WERI-Rb-1 (cell line): ENCODE data around the gene REXO5.

Experiments
- DNase-seq: peaks from one replicate; pipeline ENCODE4 v3.0.0-alpha.2; 2020
- H3K27ac ChIP-seq: fragments of 250-450 bp; sonication (Bioruptor Pico); 2 replicates; pipeline ENCODE4 v1.5.1; 2020; ENCODE audit warnings: mild to moderate bottlenecking, moderate library complexity
- H3K27me3 ChIP-seq: fragments of 250-450 bp; sonication (Bioruptor Pico); 2 replicates; pipeline ENCODE4 v1.5.1; 2021; ENCODE audit warnings: mild to moderate bottlenecking, low read depth, moderate library complexity; ENCODE audit not compliant: insufficient read depth, severe bottlenecking
- H3K36me3 ChIP-seq: fragments of 250-450 bp; sonication (Bioruptor Pico); 2 replicates; pipeline ENCODE4 v1.5.1; 2020; ENCODE audit warnings: mild to moderate bottlenecking, moderate library complexity
- H3K4me3 ChIP-seq: 2 replicates; pipeline ENCODE4 v1.5.1; 2011; ENCODE audit warnings: low read depth, mild to moderate bottlenecking, control low read depth, low read length
- H3K9me3 ChIP-seq: fragments of 250-450 bp; sonication (Bioruptor Pico); 2 replicates; pipeline ENCODE4 v1.5.1; 2021; ENCODE audit warnings: mild to moderate bottlenecking, moderate library complexity; ENCODE audit not compliant: severe bottlenecking
- TF ChIP-seq, protein P1 (sequence below): IDR thresholded peaks from 2 replicates; pipeline ENCODE4 v1.5.1; 2011; ENCODE audit warnings: low read depth, mild to moderate bottlenecking, control low read depth, inconsistent platforms, low read length

REXO5 gene

DNA sequence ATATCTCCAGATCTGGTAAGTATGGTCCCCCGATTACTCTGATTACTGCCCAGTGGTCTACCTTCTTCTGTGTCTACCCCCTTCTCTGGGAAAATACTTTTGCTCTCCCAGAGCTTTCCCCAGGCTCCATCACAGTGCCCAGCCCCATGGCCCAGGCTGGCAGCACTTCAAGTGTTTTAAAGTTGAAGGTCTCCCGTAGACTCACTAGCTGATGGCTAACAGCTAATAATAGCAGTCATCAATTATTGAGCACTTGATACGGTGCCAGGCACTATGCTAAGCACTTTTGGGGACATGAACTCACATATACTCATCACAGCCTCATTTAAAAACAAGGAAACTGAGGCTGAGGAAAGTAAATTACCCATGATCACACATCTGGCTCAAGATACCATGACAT is 60.5 kb downstream of the REXO5 start:
- peak overlapping the region; percentile 98 for H3K27ac ChIP-seq
- peaks cover 44% of the 10 kb centered on the region for H3K36me3 ChIP-seq
- H3K27me3 ChIP-seq, result no peaks in the 10 kb centered on the region
- peak overlapping the region; percentile 27 for H3K4me3 ChIP-seq
- H3K9me3 ChIP-seq, result peaks cover 7% of the 10 kb centered on the region
- DNase-seq, result no peak
- TF ChIP-seq, protein P1, sequence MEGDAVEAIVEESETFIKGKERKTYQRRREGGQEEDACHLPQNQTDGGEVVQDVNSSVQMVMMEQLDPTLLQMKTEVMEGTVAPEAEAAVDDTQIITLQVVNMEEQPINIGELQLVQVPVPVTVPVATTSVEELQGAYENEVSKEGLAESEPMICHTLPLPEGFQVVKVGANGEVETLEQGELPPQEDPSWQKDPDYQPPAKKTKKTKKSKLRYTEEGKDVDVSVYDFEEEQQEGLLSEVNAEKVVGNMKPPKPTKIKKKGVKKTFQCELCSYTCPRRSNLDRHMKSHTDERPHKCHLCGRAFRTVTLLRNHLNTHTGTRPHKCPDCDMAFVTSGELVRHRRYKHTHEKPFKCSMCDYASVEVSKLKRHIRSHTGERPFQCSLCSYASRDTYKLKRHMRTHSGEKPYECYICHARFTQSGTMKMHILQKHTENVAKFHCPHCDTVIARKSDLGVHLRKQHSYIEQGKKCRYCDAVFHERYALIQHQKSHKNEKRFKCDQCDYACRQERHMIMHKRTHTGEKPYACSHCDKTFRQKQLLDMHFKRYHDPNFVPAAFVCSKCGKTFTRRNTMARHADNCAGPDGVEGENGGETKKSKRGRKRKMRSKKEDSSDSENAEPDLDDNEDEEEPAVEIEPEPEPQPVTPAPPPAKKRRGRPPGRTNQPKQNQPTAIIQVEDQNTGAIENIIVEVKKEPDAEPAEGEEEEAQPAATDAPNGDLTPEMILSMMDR, result no peak

DNA sequence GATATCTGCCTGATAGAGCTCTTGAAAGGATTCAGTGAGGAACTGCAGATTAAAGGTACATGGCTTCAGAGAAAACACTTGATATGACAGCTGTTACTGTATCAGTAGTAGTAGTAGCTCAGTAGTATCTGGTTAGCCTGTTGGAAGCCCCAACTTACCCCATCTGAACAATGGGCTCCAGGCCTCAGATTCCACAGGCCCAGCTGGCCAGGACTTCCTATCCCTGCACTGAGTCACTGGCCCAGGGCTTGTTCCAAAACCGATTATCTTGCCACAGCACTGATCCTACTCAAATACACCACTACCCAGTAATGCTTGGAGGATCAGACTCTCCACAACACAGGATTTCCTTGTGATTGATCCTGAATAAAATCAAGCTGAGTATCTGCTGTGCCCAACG is 61.3 kb downstream of the REXO5 start:
- Histone ChIP-seq H3K27me3 (no peaks in the 10 kb centered on the region), H3K4me3 (no peak overlapping the region), H3K36me3 (peaks cover 36% of the 10 kb centered on the region), H3K9me3 (peaks cover 7% of the 10 kb centered on the region), H3K27ac (peak overlapping the region; percentile 98)
- peak; percentile 83 for DNase-seq
- TF ChIP-seq, protein P1, result no peak

DNA sequence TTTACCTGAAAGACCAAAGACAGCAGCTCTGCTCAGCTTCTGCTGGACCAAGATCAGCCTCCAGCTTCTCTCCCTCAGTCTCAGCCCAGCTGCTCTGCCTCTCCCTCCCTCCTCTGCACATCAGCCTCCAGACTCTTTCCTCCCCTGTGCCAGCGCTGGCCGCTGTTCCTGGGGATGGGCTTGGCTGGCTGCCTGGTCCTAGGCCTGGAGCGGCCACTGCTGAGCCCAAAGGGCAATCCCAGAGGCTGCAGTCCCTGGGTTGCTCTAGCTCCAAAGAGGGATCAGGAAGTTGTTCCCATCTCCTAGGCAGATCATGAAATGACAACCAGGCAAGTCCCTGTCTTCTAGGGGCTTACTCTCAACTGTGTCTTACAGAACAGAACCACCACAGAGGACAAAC is 62.6 kb downstream of the REXO5 start:
- H3K4me3 ChIP-seq, result no peak overlapping the region
- no peak for DNase-seq
- peak overlapping the region; percentile 98 for H3K27ac ChIP-seq
- TF ChIP-seq, protein P1, result no peak
- H3K27me3 ChIP-seq, result no peaks in the 10 kb centered on the region
- peaks cover 28% of the 10 kb centered on the region for H3K36me3 ChIP-seq
- H3K9me3 ChIP-seq, result peaks cover under 1% of the 10 kb centered on the region

DNA sequence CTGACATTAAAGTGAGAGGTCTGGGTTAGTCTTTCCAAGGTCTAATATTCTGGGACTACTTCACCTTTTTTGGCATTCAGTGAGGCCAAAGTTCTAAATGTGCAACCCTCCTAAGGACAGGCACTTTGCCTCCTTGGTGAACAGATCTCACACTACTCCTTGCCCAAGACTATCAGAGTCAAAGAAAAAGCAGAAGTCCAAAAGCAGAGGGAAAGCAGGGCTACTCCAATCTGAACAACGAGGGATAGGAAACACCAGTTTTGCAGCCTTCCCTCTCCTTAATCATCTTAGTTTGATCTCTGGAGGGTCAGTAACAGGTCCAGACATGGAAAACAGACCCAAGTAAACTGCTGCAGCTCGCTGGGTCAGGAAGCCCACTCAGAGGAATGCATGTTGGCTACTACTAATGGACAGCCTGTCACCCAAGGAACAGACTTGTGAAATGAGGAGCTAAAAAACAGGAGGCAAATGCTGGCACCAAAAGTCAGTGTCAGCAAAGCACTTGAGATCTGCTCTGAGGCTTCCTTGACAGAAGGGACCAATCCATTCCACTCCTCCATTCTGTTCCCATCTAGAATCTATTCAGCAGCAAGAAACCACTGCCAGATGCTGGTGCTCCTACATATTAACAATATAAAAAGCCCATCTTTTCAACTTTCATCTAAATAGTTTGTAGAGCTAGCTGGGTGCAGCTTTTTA is 63.9 kb downstream of the REXO5 start:
- Histone ChIP-seq H3K9me3 (no peaks in the 10 kb centered on the region), H3K36me3 (peaks cover 25% of the 10 kb centered on the region), H3K27me3 (no peaks in the 10 kb centered on the region), H3K4me3 (no peak overlapping the region), H3K27ac (peak overlapping the region; percentile 98)
- TF ChIP-seq, protein P1, result no peak
- no peak for DNase-seq

DNA sequence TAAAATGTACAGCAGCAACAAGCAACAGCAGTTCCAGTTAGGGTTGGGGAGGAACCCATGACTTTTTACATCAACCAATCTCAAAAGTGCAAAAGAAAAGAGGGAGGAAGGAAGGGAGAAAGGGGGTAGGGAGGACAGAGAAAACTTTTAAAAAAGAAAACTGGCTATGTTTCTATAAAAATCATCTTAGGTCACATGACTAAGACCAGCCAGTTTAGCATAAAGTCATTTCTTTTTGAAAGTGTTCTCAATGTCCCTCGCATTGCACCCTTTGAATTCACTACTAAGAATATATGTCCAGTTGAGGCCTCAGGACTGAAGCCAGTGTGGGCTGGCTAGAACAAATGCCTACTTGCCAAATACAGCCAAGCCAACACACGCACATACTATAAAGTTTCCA is 64.9 kb downstream of the REXO5 start:
- Histone ChIP-seq H3K27me3 (no peaks in the 10 kb centered on the region), H3K4me3 (no peak overlapping the region; the same call in 1 of the 2 replicates), H3K9me3 (no peaks in the 10 kb centered on the region), H3K27ac (peak overlapping the region; percentile 98), H3K36me3 (peaks cover 27% of the 10 kb centered on the region)
- TF ChIP-seq, protein P1, result no peak
- no peak for DNase-seq
